Right lobe of liver (tissue), 4 donors: ENCODE results near the gene GALNTL6.

ENCODE experiments used
- POLR2A ChIP-seq: fragments of 450-650 bp; IDR thresholded peaks from one replicate; pipeline ENCODE4 v1.6.1; 2017; ENCODE audit warnings: antibody characterized with exemption, mild to moderate bottlenecking
- TF ChIP-seq, protein P1 (sequence below), 4 donors: fragments of 200-600 bp in 3 of 4; fragments of 450-650 bp in 1 of 4; IDR thresholded peaks; one replicate each; pipeline versions ENCODE4 v1.5.1 to v1.8.0; 2016 to 2022; ENCODE audit warnings: antibody characterized with exemption in 4 of 4, mild to moderate bottlenecking in 2 of 4
- donor health status: DM: no; HTN: no; CAD: no.
- donor health status: DM: no; HTN: no; CAD: no.
- donor health status: DM: no; HTN: yes; CAD: no.

GRCh38 chr4:172129593-172129992 is 316.4 kb downstream of the GALNTL6 start:
- TF ChIP-seq, protein P1, sequence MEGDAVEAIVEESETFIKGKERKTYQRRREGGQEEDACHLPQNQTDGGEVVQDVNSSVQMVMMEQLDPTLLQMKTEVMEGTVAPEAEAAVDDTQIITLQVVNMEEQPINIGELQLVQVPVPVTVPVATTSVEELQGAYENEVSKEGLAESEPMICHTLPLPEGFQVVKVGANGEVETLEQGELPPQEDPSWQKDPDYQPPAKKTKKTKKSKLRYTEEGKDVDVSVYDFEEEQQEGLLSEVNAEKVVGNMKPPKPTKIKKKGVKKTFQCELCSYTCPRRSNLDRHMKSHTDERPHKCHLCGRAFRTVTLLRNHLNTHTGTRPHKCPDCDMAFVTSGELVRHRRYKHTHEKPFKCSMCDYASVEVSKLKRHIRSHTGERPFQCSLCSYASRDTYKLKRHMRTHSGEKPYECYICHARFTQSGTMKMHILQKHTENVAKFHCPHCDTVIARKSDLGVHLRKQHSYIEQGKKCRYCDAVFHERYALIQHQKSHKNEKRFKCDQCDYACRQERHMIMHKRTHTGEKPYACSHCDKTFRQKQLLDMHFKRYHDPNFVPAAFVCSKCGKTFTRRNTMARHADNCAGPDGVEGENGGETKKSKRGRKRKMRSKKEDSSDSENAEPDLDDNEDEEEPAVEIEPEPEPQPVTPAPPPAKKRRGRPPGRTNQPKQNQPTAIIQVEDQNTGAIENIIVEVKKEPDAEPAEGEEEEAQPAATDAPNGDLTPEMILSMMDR (IDR thresholded peaks at IDR 0.05): no peak
- no peak for TF ChIP-seq POLR2A
